Activated CD8-positive, alpha-beta memory T cell treated with anti-CD3 and anti-CD28 coated beads, Interleukin-2, amount 50 U/mL, for 24 hours (primary cell): ENCODE measurements around the gene FGFR2.

Experiments
- DNase-seq: peaks from one replicate; pipeline ENCODE4 v3.0.0-alpha.2; 2020; ENCODE audit errors: extremely low read depth

FGFR2 gene

GRCh38 chr10:121610798-121611323 is 12.6 kb upstream of the FGFR2 start:
- no peak for DNase-seq

DNA sequence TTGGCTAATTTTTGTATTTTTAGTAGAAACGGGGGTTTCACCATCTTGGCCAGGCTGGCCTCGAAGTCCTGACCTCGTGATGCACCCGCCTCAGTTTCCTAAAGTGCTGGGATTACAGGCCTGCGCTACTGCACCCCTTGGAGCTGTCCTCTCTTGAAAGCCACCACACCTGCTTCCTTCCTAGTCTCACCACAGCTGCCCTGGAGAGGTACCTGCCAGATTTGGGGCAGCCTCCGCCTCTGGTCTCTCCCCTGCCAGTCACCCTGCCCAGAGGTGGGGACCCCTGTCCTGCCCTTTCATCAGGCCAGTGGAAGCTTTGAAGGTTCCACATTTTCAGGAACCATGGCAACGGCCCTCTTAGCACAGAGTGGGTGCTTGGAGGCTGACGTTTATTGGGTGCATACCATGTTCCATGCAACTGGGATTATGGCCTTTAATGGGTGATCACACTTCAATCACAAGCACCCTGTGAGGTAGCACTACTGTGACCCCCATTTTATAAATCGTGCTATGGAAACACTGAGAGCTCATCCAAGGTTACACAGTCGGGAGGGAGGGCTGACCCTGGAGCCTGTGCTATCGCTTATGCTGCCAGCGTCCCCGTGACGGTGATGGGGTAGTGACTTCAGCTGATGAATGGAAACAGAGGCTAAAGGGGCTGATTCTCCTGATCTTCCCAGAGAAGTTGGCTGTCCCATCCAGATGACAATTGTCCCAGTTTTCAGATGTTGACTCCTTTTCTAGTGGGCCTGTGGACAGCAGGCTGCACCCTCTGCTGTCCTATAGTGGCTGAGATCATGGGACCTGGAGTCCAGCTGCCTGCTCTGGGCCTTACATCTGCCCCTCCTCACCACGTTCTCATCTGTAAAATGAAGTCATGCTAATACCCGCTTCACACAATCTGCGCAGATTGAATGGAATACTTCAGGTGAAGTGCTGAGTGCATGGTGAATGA is 11.5 kb upstream of the FGFR2 start:
- DNase-seq = no peak

DNA sequence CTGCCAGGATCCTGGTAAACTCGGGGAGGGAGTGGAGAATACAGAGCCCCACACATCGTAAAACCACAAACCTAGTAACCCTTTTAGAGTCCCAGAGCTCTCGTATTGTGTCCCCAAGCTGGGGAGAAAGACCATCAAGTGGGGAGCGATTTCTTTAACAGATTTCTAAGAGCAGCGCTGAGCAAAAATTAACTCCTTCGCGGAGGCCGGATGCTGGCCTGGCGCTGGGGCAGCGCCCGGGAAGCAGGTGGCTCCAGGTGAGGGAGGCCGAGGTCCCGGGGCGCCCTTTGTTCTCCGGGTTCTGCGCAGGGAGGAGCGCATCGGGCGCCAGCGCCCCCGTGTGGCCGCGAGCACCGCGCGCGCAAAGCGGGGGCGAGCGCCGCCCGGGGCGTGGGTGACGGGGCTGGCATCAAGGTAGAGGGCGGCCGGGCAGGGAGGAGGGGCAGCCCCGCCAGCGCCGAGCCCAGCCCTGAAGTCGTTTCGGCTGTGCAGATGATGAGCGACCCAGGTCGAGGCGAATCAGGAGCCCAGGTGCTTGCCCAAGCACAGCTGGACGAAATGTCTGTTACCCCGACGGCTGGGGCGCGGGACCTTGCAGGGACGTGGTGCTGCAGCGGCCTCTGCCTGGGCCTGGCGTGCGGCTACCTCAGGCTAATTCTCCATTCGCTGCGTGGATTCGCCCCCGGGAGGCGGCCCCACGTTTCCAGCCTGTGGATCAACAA is 10.4 kb upstream of the FGFR2 start:
- DNase-seq = no peak

- DNase-seq = no peak
Observed at GRCh38 chr10:121607310-121608055, 9.2 kb upstream of the FGFR2 start.

DNA sequence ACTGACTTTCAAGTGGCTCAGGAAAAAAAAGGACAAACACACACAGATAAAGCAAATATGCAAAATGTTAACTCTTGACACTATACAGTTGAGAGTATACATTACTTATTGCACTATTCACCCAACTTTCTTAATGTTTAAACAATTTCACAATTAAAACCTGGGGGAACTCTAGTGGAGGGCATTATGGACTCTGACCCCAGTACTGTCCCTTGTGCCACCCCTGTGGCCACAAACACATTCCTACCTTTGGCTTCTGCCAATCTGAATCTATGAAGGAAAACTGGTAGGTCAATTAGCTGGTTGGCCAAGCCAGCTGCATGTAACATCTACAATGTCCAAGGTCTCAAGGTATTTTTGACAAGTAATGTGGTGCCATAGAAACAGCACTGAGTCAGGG is 7.5 kb upstream of the FGFR2 start:
- DNase-seq = no peak

- no peak for DNase-seq
Observed at GRCh38 chr10:121601458-121601857, 3.2 kb upstream of the FGFR2 start.

DNA sequence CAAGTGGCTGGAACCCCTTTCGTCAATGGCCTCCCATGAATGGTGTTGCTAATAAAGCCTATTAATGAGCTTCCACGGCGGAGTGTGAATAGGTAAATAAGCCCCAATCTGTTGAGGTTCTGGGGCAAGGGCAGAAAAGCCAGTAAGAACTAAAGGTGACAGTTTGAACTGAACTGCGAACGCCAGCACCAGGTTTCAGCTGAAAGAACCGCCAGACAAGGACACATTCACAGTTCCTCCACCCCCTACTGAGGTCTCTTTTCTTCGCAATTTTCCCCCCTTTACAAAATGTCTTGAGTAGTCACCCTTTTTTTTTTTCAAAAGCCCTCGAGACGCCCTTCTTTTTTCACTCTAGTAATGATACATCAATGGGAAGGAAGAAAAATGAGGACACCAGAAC is 2.4 kb upstream of the FGFR2 start:
- no peak for DNase-seq

DNA sequence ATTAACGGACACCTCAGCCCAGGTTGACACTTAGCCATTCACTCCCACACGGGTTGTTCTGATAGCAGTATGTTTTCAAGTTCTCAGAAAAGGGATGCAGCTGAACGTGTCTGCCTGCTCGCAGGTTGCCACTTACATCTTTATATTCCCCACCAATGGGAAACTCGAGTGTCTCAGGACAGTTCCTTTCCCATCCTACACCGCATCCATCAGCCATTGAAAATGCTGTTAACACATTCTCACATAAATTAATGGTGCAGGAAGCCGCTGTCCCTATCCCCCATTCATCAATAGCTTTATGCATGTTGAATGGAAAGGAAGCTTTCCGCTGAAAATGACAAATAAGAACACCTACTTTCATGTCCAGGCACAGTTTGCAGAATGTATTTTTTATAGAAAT is 1.7 kb upstream of the FGFR2 start:
- no peak for DNase-seq

- no peak for DNase-seq
Observed at GRCh38 chr10:121597504-121598262, 561 bp downstream of the FGFR2 start.

GRCh38 chr10:121596689-121597503 is 1.3 kb downstream of the FGFR2 start:
- no peak for DNase-seq

DNA sequence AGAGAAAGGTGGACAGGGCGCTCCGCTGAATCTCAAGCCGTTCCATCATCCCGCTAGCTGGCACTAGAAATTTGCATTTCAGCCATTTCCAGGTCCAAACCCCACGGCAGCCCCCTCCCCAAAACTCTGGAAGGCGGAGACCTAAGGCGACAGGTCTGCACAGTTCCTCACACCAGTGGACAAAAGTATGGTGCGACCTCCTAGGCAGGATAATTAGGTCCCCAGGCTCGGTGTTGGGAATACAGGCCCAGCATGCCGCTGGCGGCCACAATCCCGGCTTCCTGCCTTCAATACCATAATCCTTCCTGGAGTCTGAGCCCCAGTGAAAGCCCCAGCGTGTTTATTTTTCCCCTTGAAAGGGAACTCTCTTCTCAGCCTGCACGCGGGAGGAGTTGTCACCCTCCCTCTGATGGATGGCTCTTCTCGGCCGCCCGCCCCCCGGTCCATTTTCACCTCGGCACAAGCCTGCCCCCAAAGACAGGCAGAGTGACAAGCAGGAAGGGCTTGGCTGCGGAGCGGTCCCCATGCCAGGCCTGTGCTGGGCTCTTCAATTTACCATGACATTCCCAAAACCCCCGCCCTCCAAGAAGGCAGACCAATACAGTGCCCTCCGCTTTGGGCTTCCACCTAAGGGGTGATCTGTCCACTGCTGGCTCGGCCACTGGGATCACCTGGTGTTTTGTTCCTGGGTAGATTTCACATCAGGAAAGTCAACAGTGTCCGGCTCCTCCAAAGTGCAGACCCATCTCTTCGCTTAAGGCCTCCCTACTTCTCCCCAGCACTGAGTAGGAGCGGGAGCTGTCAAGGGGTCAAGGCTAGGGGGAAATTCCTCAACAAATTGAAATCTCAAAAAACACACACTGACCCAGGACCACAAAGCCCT is 2.2 kb downstream of the FGFR2 start:
- no peak for DNase-seq

DNA sequence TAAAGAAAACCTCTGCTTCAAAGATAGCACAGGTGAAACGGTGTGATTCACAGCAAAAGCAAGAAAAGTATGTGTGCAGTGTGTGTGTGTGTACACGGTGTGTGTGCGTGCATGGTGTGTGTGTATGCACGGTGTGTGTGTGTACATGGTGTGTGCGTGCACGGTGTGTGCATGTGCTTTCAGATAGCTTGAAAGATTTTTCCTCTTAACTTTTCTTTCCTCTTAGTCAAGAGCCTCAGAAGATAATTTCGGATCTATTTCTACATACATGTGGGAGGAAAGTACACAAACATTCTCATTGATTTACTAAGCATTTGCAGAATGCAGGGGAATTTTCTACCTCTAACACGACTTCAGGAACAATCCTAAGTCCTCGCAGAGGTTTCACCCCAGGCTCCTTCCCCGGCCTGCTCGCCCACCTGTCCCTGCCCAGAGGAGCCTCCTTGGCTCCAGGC is 2.9 kb downstream of the FGFR2 start:
- no peak for DNase-seq

- DNase-seq = no peak
Observed at GRCh38 chr10:121594623-121595350, 3.5 kb downstream of the FGFR2 start.

- no peak for DNase-seq
Observed at GRCh38 chr10:121594076-121594475, 4.2 kb downstream of the FGFR2 start.

DNA sequence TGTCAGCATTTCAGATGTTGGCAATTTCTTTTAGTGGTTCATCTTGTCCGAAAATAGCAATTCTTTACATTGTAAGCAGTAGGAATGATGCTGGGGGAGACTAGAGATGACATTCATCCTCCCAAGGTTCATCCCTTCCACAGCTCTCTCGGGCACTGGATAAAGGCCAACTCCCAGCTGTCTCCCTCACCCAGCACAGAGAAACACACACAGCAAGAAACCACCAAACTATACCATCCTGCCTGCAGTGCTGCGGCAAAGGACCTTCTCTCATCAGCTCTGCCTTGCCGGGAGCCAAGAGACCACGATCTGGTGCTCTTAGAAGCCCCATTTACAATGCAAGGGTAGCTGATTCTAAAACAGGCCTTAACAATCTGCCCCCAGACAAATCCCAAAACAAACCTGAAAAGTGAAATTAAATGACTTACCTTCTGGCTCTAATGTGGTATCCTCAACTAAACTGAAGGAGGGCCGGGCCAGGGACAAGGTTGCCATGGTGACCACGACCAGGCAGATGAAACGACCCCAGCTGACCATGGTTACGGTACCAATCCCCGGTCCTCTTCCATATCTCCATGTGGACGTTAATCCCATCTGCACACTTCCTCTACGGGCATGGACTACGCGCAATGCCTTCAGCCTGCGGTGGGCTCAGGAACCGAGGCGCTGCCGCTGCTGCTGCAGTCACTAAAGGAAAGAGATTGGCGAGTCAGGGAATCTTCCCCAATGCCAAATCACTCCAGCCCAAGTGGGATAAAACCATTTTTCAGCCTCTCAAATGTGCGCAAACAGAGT is 4.8 kb downstream of the FGFR2 start:
- DNase-seq = no peak

GRCh38 chr10:121592155-121592890 is 5.9 kb downstream of the FGFR2 start:
- no peak for DNase-seq

DNA sequence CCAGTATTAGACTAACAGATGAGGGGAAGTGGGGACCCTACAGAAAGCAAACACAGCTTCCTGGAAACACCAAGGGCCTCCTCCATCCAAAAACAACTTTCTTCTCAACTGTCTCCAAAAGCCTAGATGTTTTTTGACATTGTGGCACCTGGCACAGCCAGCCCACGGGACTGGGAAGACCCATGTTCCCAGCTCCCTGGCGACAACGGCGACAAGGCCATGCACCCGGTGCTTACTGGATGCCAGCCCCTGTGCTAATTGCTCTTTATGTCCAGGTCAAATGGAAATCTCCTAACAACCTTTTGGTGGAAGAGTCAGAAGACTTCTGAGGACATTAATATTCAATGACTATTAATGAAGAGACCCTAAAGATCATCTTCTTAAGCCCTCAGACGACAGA is 7.1 kb downstream of the FGFR2 start:
- no peak for DNase-seq
